HepG2 (cell line): ENCODE data around the gene SERTAD1. TPM values are rescaled to one million over a fixed set of nuclear protein-coding genes. Genes with fewer than 3 reads are reported as not detected.

Experiments used
- ADNP ChIP-seq: sonication (generic); formaldehyde crosslinking; IDR thresholded peaks from 2 replicates; pipeline ENCODE4 v1.4.0; 2020; ENCODE audit warnings: missing genetic modification reagents
- ARID5B ChIP-seq: IDR thresholded peaks from 2 replicates; pipeline ENCODE4 v1.4.0; 2020; ENCODE audit warnings: mild to moderate bottlenecking, missing genetic modification reagents
- CBX5 ChIP-seq: sonication (generic); formaldehyde crosslinking; IDR thresholded peaks from 2 replicates; pipeline ENCODE4 v1.4.0; 2020; ENCODE audit warnings: missing genetic modification reagents, borderline replicate concordance
- FLYWCH1 ChIP-seq: sonication (generic); formaldehyde crosslinking; IDR thresholded peaks from 2 replicates; pipeline ENCODE4 v1.8.1; 2023; ENCODE audit warnings: mild to moderate bottlenecking, missing genetic modification reagents
- KDM5A ChIP-seq: fragments of 200-600 bp; sonication (generic); IDR thresholded peaks from 2 replicates; pipeline ENCODE4 v1.7.0; 2018; ENCODE audit warnings: antibody characterized with exemption, mild to moderate bottlenecking, low read length, borderline replicate concordance
- MIXL1 ChIP-seq: IDR thresholded peaks from 2 replicates; pipeline ENCODE4 v1.6.1; 2016
- NFE2 ChIP-seq: sonication (generic); formaldehyde crosslinking; IDR thresholded peaks from 2 replicates; pipeline ENCODE4 v1.4.0; 2020; ENCODE audit warnings: missing genetic modification reagents
- SMARCC2 ChIP-seq: fragments of 450-650 bp; IDR thresholded peaks from 2 replicates; pipeline ENCODE4 v1.6.1; 2017; ENCODE audit warnings: antibody characterized with exemption, mild to moderate bottlenecking
- SUZ12 ChIP-seq: fragments of 150-350 bp; IDR thresholded peaks from 2 replicates; pipeline ENCODE4 v1.6.1; 2014; ENCODE audit warnings: low read depth, low read length
- ZFY ChIP-seq: sonication (generic); formaldehyde crosslinking; IDR thresholded peaks from 2 replicates; pipeline ENCODE4 v1.4.0; 2020; ENCODE audit warnings: missing genetic modification reagents
- ZNF124 ChIP-seq: sonication (generic); formaldehyde crosslinking; IDR thresholded peaks from 2 replicates; pipeline ENCODE4 v1.4.0; 2020; ENCODE audit warnings: missing genetic modification reagents
- ZNF441 ChIP-seq: sonication (generic); formaldehyde crosslinking; IDR thresholded peaks from 2 replicates; pipeline ENCODE4 v1.7.0; 2021; ENCODE audit warnings: missing genetic modification reagents, borderline replicate concordance
- ZNF567 ChIP-seq: sonication (generic); formaldehyde crosslinking; IDR thresholded peaks from 2 replicates; pipeline ENCODE4 v1.8.1; 2023; ENCODE audit warnings: mild to moderate bottlenecking, missing genetic modification reagents, borderline replicate concordance
- ZNF709 ChIP-seq: sonication (generic); formaldehyde crosslinking; IDR thresholded peaks from 2 replicates; pipeline ENCODE4 v1.5.0; 2020; ENCODE audit warnings: mild to moderate bottlenecking, missing genetic modification reagents
- ZNF776 ChIP-seq: sonication (generic); formaldehyde crosslinking; IDR thresholded peaks from 2 replicates; pipeline ENCODE4 v1.4.0; 2020; ENCODE audit warnings: mild to moderate bottlenecking, missing genetic modification reagents
- ZNF879 ChIP-seq: sonication (generic); formaldehyde crosslinking; IDR thresholded peaks from 2 replicates; pipeline ENCODE4 v1.8.1; 2023; ENCODE audit warnings: missing genetic modification reagents
- ZNF883 ChIP-seq: sonication (generic); formaldehyde crosslinking; IDR thresholded peaks from 2 replicates; pipeline ENCODE4 v1.5.1; 2020; ENCODE audit warnings: mild to moderate bottlenecking, missing genetic modification reagents; ENCODE audit errors: not compliant biosample characterization
- polyA plus RNA-seq, 8 experiments: library from polyadenylated mRNA; depleted of rRNA in 3 of 8; stranded (reverse) in 7 of 8; unstranded in 1 of 8; fragments of >200 nt; fragmentation: Illumina TruSeq in 4 of 8; extraction: Trizol in 4 of 8; gene quantifications; 2 replicates each; pipeline versions ENCODE4 v1.2.1 to v1.2.3, GENCODE V29; 2011 to 2016; ENCODE audit warnings: low read depth in 4 of 8, missing spikeins in 1 of 8, mixed read lengths in 1 of 8; ENCODE audit not compliant: insufficient read depth in 1 of 8
- total RNA-seq, 5 experiments: library from RNA; depleted of rRNA; stranded (reverse); fragments of >200 nt; fragmentation: Illumina TruSeq; extraction: Trizol; gene quantifications; 2 replicates each; pipeline ENCODE4 v1.2.3, GENCODE V29; 2016; ENCODE audit warnings: low read depth in 1 of 5
- TF ChIP-seq, protein P1 (sequence below): sonication (generic); formaldehyde crosslinking; IDR thresholded peaks from 2 replicates; pipeline ENCODE4 v1.5.0; 2020; ENCODE audit warnings: mild to moderate bottlenecking, low read depth, missing genetic modification reagents, borderline replicate concordance
- TF ChIP-seq, protein P2 (sequence below): sonication (generic); formaldehyde crosslinking; conservative IDR thresholded peaks from 2 replicates; pipeline ENCODE4 v1.4.0; 2020; ENCODE audit warnings: missing genetic modification reagents
- TF ChIP-seq, protein P3 (sequence below): IDR thresholded peaks from 2 replicates; pipeline ENCODE4 v1.6.1; 2016

Gene SERTAD1
- total and polyA plus RNA-seq, 2 of the 13 experiments (the other 11 are each of a cell fraction or from before 2014, with no cell fraction given) = 4.3 to 4.5 TPM

DNA sequence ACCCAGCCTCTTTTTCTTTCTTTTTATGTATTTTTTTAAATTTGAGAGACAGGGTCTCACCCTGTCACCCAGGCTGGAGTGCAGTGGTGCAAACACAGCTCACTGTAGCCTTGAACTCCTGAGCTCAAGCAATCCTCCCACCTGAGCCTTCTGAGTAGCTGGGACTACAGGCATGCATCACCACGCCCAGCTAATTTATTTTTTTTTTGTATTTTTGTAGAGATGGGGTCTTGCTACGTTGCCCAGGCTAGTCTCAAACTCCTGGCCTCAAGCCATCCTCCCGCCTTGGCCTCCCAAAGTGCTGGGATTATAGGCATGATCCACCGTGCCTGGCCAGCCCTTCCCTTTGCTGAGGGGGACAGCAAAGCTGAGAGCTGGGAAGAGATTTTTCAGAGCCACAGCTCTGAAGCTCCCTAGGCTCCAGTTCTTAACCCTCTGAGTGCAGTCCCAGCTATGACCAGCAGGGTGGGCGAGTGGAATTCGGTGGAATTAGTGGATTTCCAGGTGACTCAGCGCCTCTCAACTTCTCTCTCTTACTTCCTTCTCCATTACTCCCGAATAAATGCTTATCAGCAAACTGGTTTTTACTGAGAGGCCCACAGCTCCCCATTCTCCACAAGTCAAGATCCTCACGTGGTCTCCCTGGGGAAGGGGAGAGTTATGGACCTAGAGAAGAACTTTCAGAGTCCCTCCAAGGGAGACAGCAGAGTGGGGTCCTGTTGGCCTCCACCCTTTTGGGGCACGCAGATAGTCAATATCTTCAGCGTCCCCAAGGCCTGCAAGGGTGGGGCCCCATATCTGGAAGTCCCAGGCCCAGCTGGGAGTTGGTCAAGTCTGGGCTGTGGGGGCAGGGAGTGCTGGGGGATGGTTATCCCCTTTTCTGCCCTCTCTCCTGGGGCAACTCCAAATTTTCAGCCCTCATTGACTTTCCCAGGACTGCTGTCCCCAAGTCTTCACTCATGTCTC lies 38.5 kb upstream of the SERTAD1 start (continued):
- no peak for TF ChIP-seq ARID5B
- TF ChIP-seq ZNF776 (CRISPR knock-in tag) = no peak
- TF ChIP-seq, protein P1, sequence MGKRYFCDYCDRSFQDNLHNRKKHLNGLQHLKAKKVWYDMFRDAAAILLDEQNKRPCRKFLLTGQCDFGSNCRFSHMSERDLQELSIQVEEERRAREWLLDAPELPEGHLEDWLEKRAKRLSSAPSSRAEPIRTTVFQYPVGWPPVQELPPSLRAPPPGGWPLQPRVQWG = no peak
- TF ChIP-seq SMARCC2 = no peak
- 0 out of 2 replicates have a peak, but pooled peaks have one; percentile 16 for TF ChIP-seq ZFY (CRISPR knock-in tag)
- 0 out of 2 replicates have a peak, but pooled peaks have one; percentile 24 for TF ChIP-seq MIXL1
- TF ChIP-seq, protein P2, sequence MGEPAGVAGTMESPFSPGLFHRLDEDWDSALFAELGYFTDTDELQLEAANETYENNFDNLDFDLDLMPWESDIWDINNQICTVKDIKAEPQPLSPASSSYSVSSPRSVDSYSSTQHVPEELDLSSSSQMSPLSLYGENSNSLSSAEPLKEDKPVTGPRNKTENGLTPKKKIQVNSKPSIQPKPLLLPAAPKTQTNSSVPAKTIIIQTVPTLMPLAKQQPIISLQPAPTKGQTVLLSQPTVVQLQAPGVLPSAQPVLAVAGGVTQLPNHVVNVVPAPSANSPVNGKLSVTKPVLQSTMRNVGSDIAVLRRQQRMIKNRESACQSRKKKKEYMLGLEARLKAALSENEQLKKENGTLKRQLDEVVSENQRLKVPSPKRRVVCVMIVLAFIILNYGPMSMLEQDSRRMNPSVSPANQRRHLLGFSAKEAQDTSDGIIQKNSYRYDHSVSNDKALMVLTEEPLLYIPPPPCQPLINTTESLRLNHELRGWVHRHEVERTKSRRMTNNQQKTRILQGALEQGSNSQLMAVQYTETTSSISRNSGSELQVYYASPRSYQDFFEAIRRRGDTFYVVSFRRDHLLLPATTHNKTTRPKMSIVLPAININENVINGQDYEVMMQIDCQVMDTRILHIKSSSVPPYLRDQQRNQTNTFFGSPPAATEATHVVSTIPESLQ (CRISPR knock-in tag) = no peak
- TF ChIP-seq ZNF124 (CRISPR knock-in tag) = no peak
- 0 out of 2 replicates have a peak, but pooled peaks have one; percentile 23 for TF ChIP-seq ADNP (CRISPR knock-in tag)
- TF ChIP-seq ZNF883 (CRISPR knock-in tag) = no peak
- peak; percentile 78; the same call in 1 of the 2 replicates for TF ChIP-seq NFE2 (CRISPR knock-in tag)
- TF ChIP-seq FLYWCH1 (CRISPR knock-in tag) = no peak
- TF ChIP-seq KDM5A = no peak
- TF ChIP-seq ZNF709 (CRISPR knock-in tag) = peak; percentile 24; the same call in 1 of the 2 replicates
- TF ChIP-seq ZNF879 = no peak
- TF ChIP-seq, protein P3, sequence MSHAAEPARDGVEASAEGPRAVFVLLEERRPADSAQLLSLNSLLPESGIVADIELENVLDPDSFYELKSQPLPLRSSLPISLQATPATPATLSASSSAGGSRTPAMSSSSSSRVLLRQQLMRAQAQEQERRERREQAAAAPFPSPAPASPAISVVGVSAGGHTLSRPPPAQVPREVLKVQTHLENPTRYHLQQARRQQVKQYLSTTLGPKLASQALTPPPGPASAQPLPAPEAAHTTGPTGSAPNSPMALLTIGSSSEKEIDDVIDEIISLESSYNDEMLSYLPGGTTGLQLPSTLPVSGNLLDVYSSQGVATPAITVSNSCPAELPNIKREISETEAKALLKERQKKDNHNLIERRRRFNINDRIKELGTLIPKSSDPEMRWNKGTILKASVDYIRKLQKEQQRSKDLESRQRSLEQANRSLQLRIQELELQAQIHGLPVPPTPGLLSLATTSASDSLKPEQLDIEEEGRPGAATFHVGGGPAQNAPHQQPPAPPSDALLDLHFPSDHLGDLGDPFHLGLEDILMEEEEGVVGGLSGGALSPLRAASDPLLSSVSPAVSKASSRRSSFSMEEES (CRISPR knock-in tag) = no peak
- TF ChIP-seq ZNF441 (CRISPR knock-in tag) = no peak
- no peak for TF ChIP-seq CBX5 (CRISPR knock-in tag)
- no peak for TF ChIP-seq SUZ12
- no peak for TF ChIP-seq ZNF567
